ENCODE results near the gene PRKN. TPM values are rescaled to one million over a fixed set of nuclear protein-coding genes. Genes with fewer than 3 reads are reported as not detected.

Gene PRKN
- total RNA-seq, 4 donors from 2014 or later, result 6.3 to 11.9 (median 9.5) TPM

- TF ChIP-seq CTCF (IDR thresholded peaks at IDR 0.05) (no peak), POLR2A (IDR thresholded peaks at IDR 0.05) (no peak)
- 75 to 96% methylated on average over 3 of the region's 3 CpGs for WGBS, 2 donors
- intact Hi-C loops (cut with DNase I; ENCODE audit: low total_unique reads), result no loop called here
- H3K4me3 ChIP-seq (ENCODE audit: low read depth, poor library complexity, severe bottlenecking), result no peak overlapping the region
- DNase-seq (ENCODE audit: low spot score in 2 of 2), result no peak
Measured at GRCh38 chr6:162448294-162448693, 279.3 kb downstream of the PRKN start.

GRCh38 chr6:162443101-162443500 is 284.5 kb downstream of the PRKN start:
- H3K4me3 ChIP-seq (ENCODE audit: low read depth, poor library complexity, severe bottlenecking), result no peak overlapping the region
- TF ChIP-seq CTCF (IDR thresholded peaks at IDR 0.05) (no peak), POLR2A (IDR thresholded peaks at IDR 0.05) (no peak)
- 63 to 85% methylated on average over 10 of the region's 10 CpGs for WGBS, 2 donors
- DNase-seq (ENCODE audit: low spot score in 2 of 2), result no peak
- intact Hi-C loops (cut with DNase I; ENCODE audit: low total_unique reads), result no loop called here

GRCh38 chr6:162442687-162443086 is 284.9 kb downstream of the PRKN start:
- no peak overlapping the region for H3K4me3 ChIP-seq (ENCODE audit: low read depth, poor library complexity, severe bottlenecking)
- TF ChIP-seq POLR2A (IDR thresholded peaks at IDR 0.05) (no peak), CTCF (IDR thresholded peaks at IDR 0.05) (no peak)
- DNase-seq (ENCODE audit: low spot score in 2 of 2), result no peak
- intact Hi-C loops (cut with DNase I; ENCODE audit: low total_unique reads), result no loop called here
- WGBS, 2 donors, result 54 to 67% methylated on average over 6 of the region's 6 CpGs

GRCh38 chr6:162441991-162442390 is 285.6 kb downstream of the PRKN start:
- intact Hi-C loops (cut with DNase I; ENCODE audit: low total_unique reads), result no loop called here
- TF ChIP-seq POLR2A (IDR thresholded peaks at IDR 0.05), result no peak
- TF ChIP-seq CTCF (IDR thresholded peaks at IDR 0.05), result no peak
- H3K4me3 ChIP-seq (ENCODE audit: low read depth, poor library complexity, severe bottlenecking), result no peak overlapping the region
- no peak for DNase-seq (ENCODE audit: low spot score in 2 of 2)
- 85 to 89% methylated on average over 5 of the region's 5 CpGs for WGBS, 2 donors

- 83 to 84% methylated on average over 2 of the region's 2 CpGs for WGBS, 2 donors
- intact Hi-C loops (cut with DNase I; ENCODE audit: low total_unique reads), result no loop called here
- no peak for DNase-seq (ENCODE audit: low spot score in 2 of 2)
- H3K4me3 ChIP-seq (ENCODE audit: low read depth, poor library complexity, severe bottlenecking), result no peak overlapping the region
- no peak for TF ChIP-seq CTCF (IDR thresholded peaks at IDR 0.05)
- TF ChIP-seq POLR2A (IDR thresholded peaks at IDR 0.05), result no peak
Measured at GRCh38 chr6:162438980-162439379, 288.6 kb downstream of the PRKN start.

- intact Hi-C loops (cut with DNase I; ENCODE audit: low total_unique reads), result no loop called here
- no peak for TF ChIP-seq CTCF (IDR thresholded peaks at IDR 0.05)
- no peak for TF ChIP-seq POLR2A (IDR thresholded peaks at IDR 0.05)
- H3K4me3 ChIP-seq (ENCODE audit: low read depth, poor library complexity, severe bottlenecking), result no peak overlapping the region
- DNase-seq (ENCODE audit: low spot score in 2 of 2), result no peak
Measured at GRCh38 chr6:162435071-162435470, 292.5 kb downstream of the PRKN start.
